ENCODE data around the gene BCCIP.

DNA sequence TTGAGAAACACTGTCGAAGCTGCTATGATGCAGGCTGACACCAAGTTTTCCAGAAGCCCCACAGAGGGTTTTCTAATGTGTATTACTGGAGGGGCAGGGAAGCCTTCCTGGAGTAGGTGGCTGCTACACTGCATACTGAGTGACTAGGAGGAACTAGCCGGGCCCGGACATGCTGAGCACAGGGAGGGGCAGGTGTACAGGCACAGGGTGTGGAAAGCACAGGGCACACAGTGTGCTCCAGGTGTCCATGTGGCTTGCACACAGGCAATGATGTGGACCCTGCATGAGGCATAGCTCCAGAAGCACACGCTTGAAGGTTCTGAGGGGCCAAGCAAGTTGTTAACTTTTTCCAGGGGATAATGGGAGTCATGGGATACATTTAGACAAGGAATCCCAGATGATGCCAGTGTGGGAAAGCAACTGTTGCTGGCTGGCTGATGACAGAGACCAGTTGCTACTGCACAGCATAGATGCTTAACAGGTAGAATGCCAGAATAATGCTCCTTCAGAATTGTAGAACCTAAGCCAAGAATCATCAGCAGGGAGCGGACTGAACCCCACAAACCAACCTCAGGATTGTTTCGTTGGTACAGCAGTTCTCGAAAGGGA lies 43.2 kb downstream of the BCCIP start:
- TF ChIP-seq, protein P1, sequence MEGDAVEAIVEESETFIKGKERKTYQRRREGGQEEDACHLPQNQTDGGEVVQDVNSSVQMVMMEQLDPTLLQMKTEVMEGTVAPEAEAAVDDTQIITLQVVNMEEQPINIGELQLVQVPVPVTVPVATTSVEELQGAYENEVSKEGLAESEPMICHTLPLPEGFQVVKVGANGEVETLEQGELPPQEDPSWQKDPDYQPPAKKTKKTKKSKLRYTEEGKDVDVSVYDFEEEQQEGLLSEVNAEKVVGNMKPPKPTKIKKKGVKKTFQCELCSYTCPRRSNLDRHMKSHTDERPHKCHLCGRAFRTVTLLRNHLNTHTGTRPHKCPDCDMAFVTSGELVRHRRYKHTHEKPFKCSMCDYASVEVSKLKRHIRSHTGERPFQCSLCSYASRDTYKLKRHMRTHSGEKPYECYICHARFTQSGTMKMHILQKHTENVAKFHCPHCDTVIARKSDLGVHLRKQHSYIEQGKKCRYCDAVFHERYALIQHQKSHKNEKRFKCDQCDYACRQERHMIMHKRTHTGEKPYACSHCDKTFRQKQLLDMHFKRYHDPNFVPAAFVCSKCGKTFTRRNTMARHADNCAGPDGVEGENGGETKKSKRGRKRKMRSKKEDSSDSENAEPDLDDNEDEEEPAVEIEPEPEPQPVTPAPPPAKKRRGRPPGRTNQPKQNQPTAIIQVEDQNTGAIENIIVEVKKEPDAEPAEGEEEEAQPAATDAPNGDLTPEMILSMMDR (IDR thresholded peaks at IDR 0.05) = no peak
- no peak for TF ChIP-seq POLR2A (IDR thresholded peaks at IDR 0.05)

Measured in lower leg skin (tissue), 3 donors.